ENCODE data around the gene GUCY1A2.

DNA sequence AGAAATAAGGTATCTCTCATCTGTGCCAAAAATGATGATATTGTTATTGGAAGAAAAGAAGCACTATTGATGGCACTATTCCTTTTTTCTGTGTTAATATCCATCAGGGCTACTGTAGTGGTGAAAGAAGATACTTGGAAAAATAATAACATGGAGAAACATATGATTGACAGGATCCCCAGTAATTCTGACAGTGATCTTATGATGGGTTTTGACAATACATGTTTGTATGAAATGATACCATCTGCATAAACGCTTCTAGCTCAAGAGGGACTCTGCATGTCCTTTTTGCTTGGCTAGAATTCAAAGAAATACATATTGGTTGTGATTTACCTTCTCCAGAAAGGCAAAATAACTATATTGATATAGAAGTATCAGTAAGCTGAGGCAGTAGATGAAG, 178.1 kb downstream of the GUCY1A2 start:
- TF ChIP-seq, protein P1, sequence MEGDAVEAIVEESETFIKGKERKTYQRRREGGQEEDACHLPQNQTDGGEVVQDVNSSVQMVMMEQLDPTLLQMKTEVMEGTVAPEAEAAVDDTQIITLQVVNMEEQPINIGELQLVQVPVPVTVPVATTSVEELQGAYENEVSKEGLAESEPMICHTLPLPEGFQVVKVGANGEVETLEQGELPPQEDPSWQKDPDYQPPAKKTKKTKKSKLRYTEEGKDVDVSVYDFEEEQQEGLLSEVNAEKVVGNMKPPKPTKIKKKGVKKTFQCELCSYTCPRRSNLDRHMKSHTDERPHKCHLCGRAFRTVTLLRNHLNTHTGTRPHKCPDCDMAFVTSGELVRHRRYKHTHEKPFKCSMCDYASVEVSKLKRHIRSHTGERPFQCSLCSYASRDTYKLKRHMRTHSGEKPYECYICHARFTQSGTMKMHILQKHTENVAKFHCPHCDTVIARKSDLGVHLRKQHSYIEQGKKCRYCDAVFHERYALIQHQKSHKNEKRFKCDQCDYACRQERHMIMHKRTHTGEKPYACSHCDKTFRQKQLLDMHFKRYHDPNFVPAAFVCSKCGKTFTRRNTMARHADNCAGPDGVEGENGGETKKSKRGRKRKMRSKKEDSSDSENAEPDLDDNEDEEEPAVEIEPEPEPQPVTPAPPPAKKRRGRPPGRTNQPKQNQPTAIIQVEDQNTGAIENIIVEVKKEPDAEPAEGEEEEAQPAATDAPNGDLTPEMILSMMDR (IDR thresholded peaks at IDR 0.05): no peak
- no peak for TF ChIP-seq POLR2A (IDR thresholded peaks at IDR 0.05)
